Ectodermal cell (in vitro differentiated cells): ENCODE results near the gene PTPN22.

Source experiments
- H3K27ac ChIP-seq: 2 replicates; pipeline ENCODE4 v1.7.0; 2013; ENCODE audit warnings: mild to moderate bottlenecking, low read depth, low read length; ENCODE audit not compliant: insufficient read depth, poor library complexity, severe bottlenecking
- H3K27me3 ChIP-seq: 2 replicates; pipeline ENCODE4 v1.7.0; 2013; ENCODE audit warnings: mild to moderate bottlenecking, low read length; ENCODE audit not compliant: insufficient read depth, control insufficient read depth, poor library complexity, severe bottlenecking
- H3K36me3 ChIP-seq: one replicate; pipeline ENCODE4 v1.7.0; 2013; ENCODE audit warnings: low read length; ENCODE audit not compliant: control insufficient read depth, insufficient read depth
- H3K4me1 ChIP-seq: one replicate; pipeline ENCODE4 v1.7.0; 2013; ENCODE audit warnings: low read length; ENCODE audit not compliant: control insufficient read depth, insufficient read depth
- H3K4me3 ChIP-seq: 2 replicates; pipeline ENCODE4 v1.7.0; 2013; ENCODE audit warnings: low read depth, low read length, control low read depth; ENCODE audit not compliant: insufficient read depth
- H3K9me3 ChIP-seq: 2 replicates; pipeline ENCODE4 v1.7.0; 2013; ENCODE audit warnings: mild to moderate bottlenecking, low read length, moderate library complexity; ENCODE audit not compliant: control insufficient read depth
- WGBS, 2 experiments: methylation state at CpG; one replicate each; pipeline ENCODE4 v1.1.7; 2013; ENCODE audit warnings: missing lambda C conversion rate in 2 of 2; 5-methylcytosine and 5-hydroxymethylcytosine counted together

Gene PTPN22

DNA sequence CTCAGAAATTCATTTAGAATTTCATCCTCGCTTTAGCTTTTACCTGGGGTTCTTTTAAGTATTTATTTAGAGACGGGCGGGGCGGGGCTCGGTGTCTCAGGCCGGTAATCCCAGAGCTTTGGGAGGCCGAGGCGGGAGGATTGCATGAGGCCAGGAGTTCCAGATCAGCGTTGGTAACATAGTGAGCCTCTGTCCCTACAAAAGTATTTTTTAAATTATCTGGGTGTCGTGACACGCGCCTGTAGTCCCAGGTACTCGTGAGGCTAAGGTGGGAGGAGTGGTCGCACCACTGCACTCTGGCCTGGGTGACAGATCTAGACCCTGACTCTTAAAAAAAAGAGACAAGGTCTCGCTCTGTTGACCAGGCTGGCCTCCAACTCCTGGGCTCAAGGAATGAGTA, 58.3 kb downstream of the PTPN22 start:
- no peaks in the 10 kb centered on the region for H3K4me1 ChIP-seq
- 95 to 96% methylated on average over 15 of the region's 15 CpGs for WGBS, 2 experiments
- no peak overlapping the region for H3K4me3 ChIP-seq
- no peak overlapping the region for H3K27ac ChIP-seq
- no peaks in the 10 kb centered on the region for H3K9me3 ChIP-seq
- no peaks in the 10 kb centered on the region for H3K27me3 ChIP-seq
- no peaks in the 10 kb centered on the region for H3K36me3 ChIP-seq

DNA sequence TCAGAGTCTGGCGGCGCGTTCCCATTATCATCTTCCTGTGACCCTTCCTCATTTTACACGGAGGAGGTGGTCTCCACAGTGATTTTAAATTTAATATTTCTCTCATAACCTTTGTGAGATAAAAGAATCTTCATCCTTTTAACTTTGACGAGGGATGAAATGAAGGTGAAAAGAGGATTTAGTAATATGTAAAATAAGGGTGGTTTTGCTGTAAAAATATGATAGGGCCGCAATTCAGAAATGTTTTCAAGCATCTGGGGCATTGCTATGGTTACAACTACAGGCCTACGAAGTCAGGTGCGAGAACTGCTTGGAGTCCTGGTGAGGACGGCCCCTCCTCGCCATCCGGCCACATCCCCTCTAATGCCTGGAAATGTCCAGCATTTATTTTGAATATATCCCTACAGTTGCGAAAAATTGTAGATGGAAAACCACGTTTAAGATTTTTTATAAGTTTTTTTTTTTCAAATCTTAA, 58.8 kb downstream of the PTPN22 start:
- Histone ChIP-seq H3K36me3 (no peaks in the 10 kb centered on the region), H3K9me3 (no peaks in the 10 kb centered on the region), H3K27ac (peak overlapping the region; percentile 79), H3K27me3 (no peaks in the 10 kb centered on the region), H3K4me1 (no peaks in the 10 kb centered on the region), H3K4me3 (peak overlapping the region; percentile 76)
- WGBS, 2 experiments, result 42 to 45% methylated on average over 11 to 12 of the region's 13 CpGs

DNA sequence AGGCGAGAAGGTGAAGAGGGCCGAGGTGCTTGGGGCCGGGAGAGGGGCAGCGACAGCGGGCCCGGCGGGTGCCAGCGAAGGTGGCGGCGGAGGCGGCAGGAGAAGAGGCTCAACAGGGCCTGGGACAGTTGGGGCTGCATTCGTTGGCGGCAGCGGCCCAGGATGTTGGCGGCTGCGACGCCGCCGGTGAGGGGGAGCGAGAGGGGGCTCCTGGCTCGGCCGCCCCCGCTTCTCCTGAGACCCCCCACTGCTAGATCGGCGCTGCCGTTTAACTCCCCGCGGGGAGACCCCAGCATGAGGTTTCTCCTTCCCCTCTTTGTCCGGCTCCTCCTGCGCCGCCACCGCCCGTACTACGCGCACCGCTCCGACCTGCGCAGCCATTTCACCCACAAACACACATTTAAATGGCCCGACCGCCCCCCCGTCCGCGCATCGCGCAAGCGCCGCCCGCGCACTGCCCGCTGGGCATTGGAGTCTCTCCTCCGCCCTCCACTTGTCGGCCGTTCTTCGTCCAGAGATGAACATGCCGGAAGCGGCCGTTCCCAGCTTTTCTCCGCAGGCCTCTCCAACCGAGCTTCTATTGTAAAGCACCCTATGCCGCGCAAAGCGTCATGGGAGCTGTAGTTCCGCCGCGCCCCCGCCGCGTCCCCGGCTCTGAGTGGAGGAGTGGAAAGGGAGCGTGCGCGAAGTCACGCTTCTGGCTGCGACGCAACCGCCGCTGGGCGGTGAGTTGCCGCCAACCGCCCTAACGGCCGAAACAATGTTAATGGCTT, 59.4 kb downstream of the PTPN22 start, which contains the start of gene RSBN1:
Gene RSBN1 (minus strand): TSS at position 589 of the 773 bp plus-strand sequence. CDS start 64 bp downstream, at position 525.
- Histone ChIP-seq H3K4me3 (peak within 1 kb of the TSS; percentile 76), H3K9me3 (no peaks in the 10 kb centered on the region), H3K36me3 (no peaks in the 10 kb centered on the region), H3K4me1 (no peaks in the 10 kb centered on the region), H3K27ac (peak within 1 kb of the TSS; percentile 79), H3K27me3 (no peaks in the 10 kb centered on the region)
- 0% methylated on average over 82 of the region's 82 CpGs for WGBS, 2 experiments

DNA sequence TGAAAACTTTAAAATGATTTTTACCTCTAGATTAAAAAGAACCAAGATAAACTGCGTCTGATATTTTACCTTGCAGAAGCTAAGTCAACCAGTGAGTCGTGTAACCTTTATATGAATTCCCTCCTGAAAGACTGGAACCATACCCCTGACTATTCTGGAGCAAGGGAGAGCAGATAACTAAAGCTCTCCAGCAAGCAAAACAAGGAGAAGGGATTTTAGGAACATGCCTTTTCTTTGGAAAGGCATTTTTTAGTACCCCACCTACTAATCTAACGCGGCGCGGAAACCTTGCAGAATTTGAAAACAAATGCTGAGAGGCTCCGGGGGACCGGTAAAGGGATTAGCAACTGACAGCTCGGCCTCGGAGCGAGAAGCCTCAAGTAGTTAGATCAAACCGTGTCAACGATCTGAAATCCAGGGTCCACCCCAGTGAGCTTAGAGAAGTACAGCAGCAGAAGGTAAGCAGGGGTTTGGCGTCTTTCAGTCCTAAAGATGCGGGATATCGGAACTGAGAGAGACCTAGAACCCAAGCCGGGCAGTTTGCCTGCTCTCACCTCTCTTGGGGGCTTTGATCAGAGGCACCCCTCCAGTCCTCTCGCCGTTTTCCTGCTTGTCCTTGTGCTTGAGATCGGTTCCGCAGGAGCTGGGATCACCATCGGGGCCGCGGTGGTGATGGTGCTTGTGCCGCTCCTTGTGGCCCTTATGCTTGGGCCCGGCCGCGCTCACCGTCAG, 60.2 kb downstream of the PTPN22 start:
- 1% methylated on average over 29 of the region's 29 CpGs for WGBS, 2 experiments
- H3K4me1 ChIP-seq, result no peaks in the 10 kb centered on the region
- H3K9me3 ChIP-seq, result no peaks in the 10 kb centered on the region
- peak overlapping the region; percentile 76 for H3K4me3 ChIP-seq
- H3K36me3 ChIP-seq, result no peaks in the 10 kb centered on the region
- peak overlapping the region; percentile 79 for H3K27ac ChIP-seq
- no peaks in the 10 kb centered on the region for H3K27me3 ChIP-seq

DNA sequence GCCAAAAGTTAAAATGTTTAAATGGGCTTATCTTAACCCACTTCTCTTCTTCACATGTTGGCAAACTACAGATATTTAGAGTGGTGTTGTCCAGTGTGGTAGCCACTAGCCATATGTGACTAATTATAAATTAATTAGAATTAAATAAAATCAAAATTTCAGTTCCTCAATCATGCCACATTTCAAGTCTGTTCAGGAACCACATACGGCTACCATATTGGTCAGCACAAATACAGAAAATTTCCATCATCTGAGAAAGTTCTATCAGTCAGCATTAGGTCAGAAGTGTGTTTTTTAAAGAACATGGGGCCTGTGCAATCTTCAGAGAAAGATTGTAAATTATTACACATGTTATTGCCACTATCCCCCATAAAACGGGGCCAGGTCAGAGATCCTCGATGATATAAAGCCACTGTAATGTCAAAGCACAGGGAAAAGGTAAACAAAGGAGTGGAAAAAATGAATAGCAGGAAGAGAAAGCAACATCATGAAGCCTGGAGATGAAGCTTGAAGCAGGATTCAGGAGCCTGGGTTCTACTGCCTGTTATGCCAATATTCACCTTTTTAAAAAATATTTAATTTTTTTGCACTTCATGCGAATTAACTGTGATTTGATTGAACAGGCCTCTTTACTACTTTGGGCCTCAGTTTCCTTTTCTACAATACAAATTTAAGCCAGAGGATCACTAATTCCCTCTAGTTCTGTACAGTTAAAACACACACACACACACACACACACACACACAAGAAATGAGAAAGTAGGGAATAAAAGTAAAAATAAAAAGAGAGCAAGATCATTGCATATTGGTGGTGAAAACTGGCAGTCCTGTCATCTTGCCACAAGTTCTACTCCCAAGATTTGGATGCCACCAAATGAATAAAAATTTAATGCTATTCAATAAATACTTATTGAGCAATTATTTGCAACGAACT, 61.6 kb downstream of the PTPN22 start:
- WGBS, 2 experiments, result 81 to 89% methylated on average over 5 of the region's 5 CpGs
- Histone ChIP-seq H3K36me3 (no peaks in the 10 kb centered on the region), H3K4me3 (no peak overlapping the region), H3K9me3 (no peaks in the 10 kb centered on the region), H3K4me1 (no peaks in the 10 kb centered on the region), H3K27ac (no peak overlapping the region), H3K27me3 (no peaks in the 10 kb centered on the region)

DNA sequence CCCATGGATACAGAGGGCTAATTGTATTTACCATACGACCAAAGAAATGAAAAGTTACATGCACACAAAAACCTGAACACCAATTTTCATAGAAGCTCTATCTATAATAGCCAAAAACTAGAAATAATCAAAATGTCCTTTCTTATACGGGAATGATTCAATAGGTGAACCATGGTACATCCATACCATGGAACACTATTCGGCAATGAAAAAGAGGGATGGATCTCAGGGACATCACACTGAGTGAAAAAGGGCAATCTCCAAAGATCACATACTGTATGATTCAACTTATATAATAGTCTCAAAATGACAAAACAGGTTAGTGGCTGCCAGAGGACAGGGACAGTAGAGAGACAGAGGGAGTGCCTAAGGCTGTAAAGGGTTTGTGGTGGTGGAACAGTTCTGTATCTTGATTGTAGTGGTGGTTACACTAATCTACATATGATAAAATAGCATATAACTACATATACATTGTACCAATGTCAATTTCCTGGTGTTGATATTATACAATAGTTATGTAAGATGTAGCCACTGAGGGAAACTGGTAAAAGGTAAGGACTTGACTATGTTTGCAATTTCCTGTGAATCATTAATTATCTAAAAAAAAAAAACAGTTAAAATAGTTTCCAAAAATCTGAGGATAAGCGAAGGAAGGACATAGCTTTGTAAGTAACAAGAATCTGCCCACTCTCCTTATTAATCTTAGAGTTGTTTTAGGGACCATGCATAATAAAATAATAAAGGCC, 62.9 kb downstream of the PTPN22 start:
- no peaks in the 10 kb centered on the region for H3K27me3 ChIP-seq
- H3K36me3 ChIP-seq, result no peaks in the 10 kb centered on the region
- H3K27ac ChIP-seq, result no peak overlapping the region
- H3K9me3 ChIP-seq, result no peaks in the 10 kb centered on the region
- no peaks in the 10 kb centered on the region for H3K4me1 ChIP-seq
- 97 to 98% methylated on average over 3 to 4 of the region's 4 CpGs for WGBS, 2 experiments
- H3K4me3 ChIP-seq, result no peak overlapping the region

DNA sequence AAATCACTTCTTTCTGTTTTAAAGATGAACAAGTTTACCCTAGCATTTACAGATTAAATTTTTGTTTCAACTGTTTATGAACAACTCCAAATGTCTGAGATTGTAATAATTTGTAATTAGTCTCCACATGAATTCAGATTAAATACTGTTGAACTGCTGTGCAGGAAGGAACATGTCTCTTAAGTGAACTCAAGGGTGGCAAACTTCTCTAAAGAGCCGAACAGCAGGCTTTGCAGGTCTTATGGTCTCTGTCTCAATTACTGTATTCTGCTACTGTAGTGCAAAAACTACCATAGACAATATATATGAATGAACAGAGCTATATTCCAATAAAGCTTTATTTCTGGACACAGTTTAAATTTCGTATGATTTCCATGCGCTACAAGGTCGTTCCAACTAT, 65.9 kb downstream of the PTPN22 start:
- H3K9me3 ChIP-seq, result no peaks in the 10 kb centered on the region
- H3K27ac ChIP-seq, result no peak overlapping the region
- 92 to 95% methylated on average over 4 of the region's 4 CpGs for WGBS, 2 experiments

DNA sequence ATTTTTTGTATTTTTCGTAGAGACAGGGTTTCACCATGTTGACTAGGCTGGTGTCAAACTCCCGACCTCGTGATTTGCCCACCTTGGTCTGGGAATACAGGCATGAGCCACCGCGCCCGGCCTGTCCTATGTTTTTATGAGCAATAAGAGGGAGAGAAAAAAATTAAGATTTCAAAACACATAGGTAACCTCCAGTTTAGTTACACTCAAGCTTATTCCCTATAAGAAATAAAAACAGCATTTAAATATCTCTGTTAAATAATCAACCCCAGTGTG, 66.3 kb downstream of the PTPN22 start:
- no peaks in the 10 kb centered on the region for H3K9me3 ChIP-seq
- 94 to 96% methylated on average over 6 of the region's 6 CpGs for WGBS, 2 experiments
- H3K4me1 ChIP-seq, result no peaks in the 10 kb centered on the region
- H3K36me3 ChIP-seq, result no peaks in the 10 kb centered on the region
- H3K4me3 ChIP-seq, result no peak overlapping the region
- no peaks in the 10 kb centered on the region for H3K27me3 ChIP-seq
- H3K27ac ChIP-seq, result no peak overlapping the region

More for the DNA sequence above, 65.9 kb downstream of the PTPN22 start:
- Histone ChIP-seq H3K36me3 (no peaks in the 10 kb centered on the region), H3K4me1 (no peaks in the 10 kb centered on the region), H3K27me3 (no peaks in the 10 kb centered on the region), H3K4me3 (no peak overlapping the region)

DNA sequence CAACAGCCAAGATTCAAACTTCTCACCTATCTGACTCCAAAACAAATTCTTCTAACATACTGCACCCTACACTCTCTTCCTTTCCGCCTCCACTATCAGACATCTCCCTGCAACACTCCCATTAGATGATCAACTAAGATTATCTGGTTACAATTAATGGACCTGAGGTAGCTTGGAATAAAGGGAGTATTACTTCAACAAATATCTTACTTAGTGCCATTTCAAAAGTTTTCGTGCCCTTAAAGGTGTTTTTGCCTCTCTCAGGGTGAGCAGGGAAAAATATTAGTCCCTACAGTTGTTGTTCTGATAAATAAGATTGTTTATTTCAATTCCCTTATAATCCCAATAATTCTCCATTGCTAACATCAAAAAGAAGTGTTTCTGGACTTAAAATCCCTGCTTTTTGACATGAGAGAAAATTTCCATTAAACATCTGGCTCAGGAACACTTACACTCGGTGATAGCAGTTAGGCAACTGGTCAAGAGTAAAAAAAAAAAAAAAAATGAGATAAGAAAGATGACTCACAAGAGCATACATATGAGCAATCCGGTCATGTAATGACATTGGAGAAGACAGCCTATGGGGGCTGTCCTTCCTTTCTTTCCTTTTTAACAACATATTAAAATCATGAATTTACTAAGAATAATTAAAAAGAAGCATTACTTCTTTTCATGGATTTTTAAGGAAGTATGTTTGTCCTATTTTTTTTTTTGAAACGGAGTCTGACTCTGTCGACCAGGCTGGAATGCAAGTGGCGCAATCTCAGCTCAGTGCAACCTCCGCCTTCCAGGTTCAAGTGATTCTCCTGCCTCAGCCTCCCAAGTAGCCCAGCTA, 66.9 kb downstream of the PTPN22 start:
- 92 to 95% methylated on average over 6 to 7 of the region's 8 CpGs for WGBS, 2 experiments
- Histone ChIP-seq H3K4me1 (no peaks in the 10 kb centered on the region), H3K36me3 (no peaks in the 10 kb centered on the region), H3K27me3 (no peaks in the 10 kb centered on the region), H3K9me3 (no peaks in the 10 kb centered on the region), H3K27ac (no peak overlapping the region), H3K4me3 (no peak overlapping the region)
